CD14-positive monocyte (primary cell): Measurements from ENCODE around the gene SMG6. TPM values are rescaled to one million over a fixed set of nuclear protein-coding genes. Genes with fewer than 3 reads are reported as not detected.
A peak's percentile ranks its signal among the peaks of the same experiment; 100 is the strongest.

Source experiments
- DNase-seq, 3 donors: peaks; one replicate each; pipeline ENCODE4 v3.0.0-alpha.2; 2011 to 2022
- H2AFZ ChIP-seq: 2 replicates; pipeline ENCODE4 v1.6.0; 2012; ENCODE audit warnings: mild to moderate bottlenecking, low read depth, low read length, inconsistent platforms; ENCODE audit not compliant: insufficient read depth, poor library complexity, severe bottlenecking
- H3K27ac ChIP-seq, 2 donors: 1 replicate in 1 of 2; 2 replicates in 1 of 2; pipeline ENCODE4 v1.5.1; 2012 to 2013; ENCODE audit warnings: low read length in 2 of 2, control low read depth in 1 of 2, inconsistent platforms in 1 of 2, low read depth in 1 of 2, mild to moderate bottlenecking in 1 of 2
- H3K27me3 ChIP-seq, 2 donors: one replicate each; pipeline versions ENCODE4 v1.6.0 to v1.6.1; 2011 to 2013; ENCODE audit warnings: low read length in 2 of 2; ENCODE audit not compliant: control insufficient read depth in 2 of 2, insufficient read depth in 2 of 2
- H3K36me3 ChIP-seq, 2 donors: replicated peaks in 1 of 2; 1 replicate in 1 of 2; 2 replicates in 1 of 2; pipeline versions ENCODE4 v1.5.1 to v1.6.1; 2012 to 2013; ENCODE audit warnings: low read length in 2 of 2, control low read depth in 1 of 2, inconsistent platforms in 1 of 2, mild to moderate bottlenecking in 1 of 2; ENCODE audit not compliant: insufficient read depth in 2 of 2, control insufficient read depth in 1 of 2
- H3K4me1 ChIP-seq, 2 donors: 1 replicate in 1 of 2; 2 replicates in 1 of 2; pipeline versions ENCODE4 v1.5.1 to v1.6.1; 2012 to 2013; ENCODE audit warnings: low read length in 2 of 2, control low read depth in 1 of 2, inconsistent platforms in 1 of 2, mild to moderate bottlenecking in 1 of 2, moderate library complexity in 1 of 2; ENCODE audit not compliant: insufficient read depth in 2 of 2, control insufficient read depth in 1 of 2
- H3K4me2 ChIP-seq: replicated peaks from 2 replicates; pipeline ENCODE3; 2012; ENCODE audit warnings: low read length, moderate library complexity, mild to moderate bottlenecking; ENCODE audit not compliant: poor library complexity, severe bottlenecking; ENCODE audit errors: extremely low read depth
- H3K4me3 ChIP-seq, 3 experiments: fragments of 200-600 bp in 1 of 3; sonication (generic) in 1 of 3; replicated peaks in 1 of 3; 1 replicate in 2 of 3; 2 replicates in 1 of 3; pipeline ENCODE4 v1.5.1; 2011 to 2013; ENCODE audit warnings: low read length in 3 of 3, mild to moderate bottlenecking in 3 of 3, control low read depth in 2 of 3, low read depth in 2 of 3, inconsistent platforms in 1 of 3, moderate library complexity in 1 of 3
- H3K79me2 ChIP-seq: 2 replicates; pipeline ENCODE4 v1.6.0; 2012; ENCODE audit warnings: mild to moderate bottlenecking, control low read depth, inconsistent platforms, low read length, moderate library complexity; ENCODE audit not compliant: insufficient read depth
- H3K9ac ChIP-seq: 2 replicates; pipeline ENCODE4 v1.6.0; 2017; ENCODE audit warnings: low read length, mild to moderate bottlenecking; ENCODE audit not compliant: insufficient read depth, poor library complexity, severe bottlenecking
- H3K9me3 ChIP-seq, 2 donors: replicated peaks in 1 of 2; 1 replicate in 1 of 2; 2 replicates in 1 of 2; pipeline versions ENCODE4 v1.5.1 to v1.6.1; 2012 to 2013; ENCODE audit warnings: low read length in 2 of 2, control low read depth in 1 of 2; ENCODE audit not compliant: control insufficient read depth in 1 of 2, insufficient read depth in 1 of 2
- H4K20me1 ChIP-seq: 2 replicates; pipeline ENCODE4 v1.6.0; 2012; ENCODE audit warnings: mild to moderate bottlenecking, low read length, control low read depth, moderate library complexity; ENCODE audit not compliant: insufficient read depth
- H3K27ac Mint-ChIP-seq, 7 donors: one replicate each; pipeline ENCODE4 v1.8.0; 2020; ENCODE audit warnings: mild to moderate bottlenecking in 7 of 7, mixed read lengths in 7 of 7, moderate library complexity in 6 of 7, inconsistent platforms in 2 of 7
- H3K27me3 Mint-ChIP-seq, 3 donors: one replicate each; pipeline ENCODE4 v1.8.0; 2021 to 2022; ENCODE audit warnings: low read depth in 3 of 3, mild to moderate bottlenecking in 3 of 3, mixed read lengths in 3 of 3, moderate library complexity in 3 of 3, inconsistent platforms in 1 of 3
- H3K36me3 Mint-ChIP-seq, 2 donors: one replicate each; pipeline ENCODE4 v1.8.0; 2020; ENCODE audit warnings: mixed read lengths in 2 of 2, inconsistent platforms in 1 of 2, mild to moderate bottlenecking in 1 of 2
- H3K4me1 Mint-ChIP-seq: one replicate; pipeline ENCODE4 v1.8.0; 2020; ENCODE audit warnings: mild to moderate bottlenecking, mixed read lengths
- H3K4me3 Mint-ChIP-seq, 2 donors: one replicate each; pipeline ENCODE4 v1.8.0; 2020; ENCODE audit warnings: mild to moderate bottlenecking in 2 of 2, mixed read lengths in 2 of 2, moderate library complexity in 1 of 2
- H3K9me3 Mint-ChIP-seq, 7 donors: one replicate each; pipeline ENCODE4 v1.8.0; 2020 to 2022; ENCODE audit warnings: mixed read lengths in 7 of 7, mild to moderate bottlenecking in 6 of 7, moderate library complexity in 6 of 7, inconsistent platforms in 2 of 7
- CTCF ChIP-seq: fragments of 200-600 bp; IDR thresholded peaks from one replicate; pipeline ENCODE4 v1.8.0; 2022; ENCODE audit warnings: antibody characterized with exemption, mild to moderate bottlenecking
- WGBS: methylation state at CpG from one replicate; pipeline ENCODE4 v1.1.5; 2013; ENCODE audit warnings: missing lambda C conversion rate; ENCODE audit not compliant: insufficient coverage; 5-methylcytosine and 5-hydroxymethylcytosine counted together
- intact Hi-C, 2 donors: fragments of 100-400 bp; cut with micrococcal nuclease; formaldehyde crosslinking; loops; one replicate each; pipeline versions ENCODE4 v1.15.0 to v1.15.1; 2023
- polyA plus RNA-seq, 3 donors: library from polyadenylated mRNA; depleted of rRNA in 1 of 3; unstranded in 2 of 3; stranded (reverse) in 1 of 3; fragments of 300-500 nt in 2 of 3; fragments of >200 nt in 1 of 3; fragmentation: Illumina TruSeq in 2 of 3; gene quantifications; 1 replicate in 2 of 3; 2 replicates in 1 of 3; pipeline ENCODE4 v1.2.3, GENCODE V29; 2012 to 2021

Gene SMG6
- polyA plus RNA-seq, 3 donors, result 0.67 to 7.1 (median 1.1) TPM

GRCh38 chr17:2140683-2141082 lies 162.9 kb downstream of the SMG6 start:
- H3K27me3 ChIP-seq, result no peaks in the 10 kb centered on the region
- H3K9me3 ChIP-seq, result no peaks in the 10 kb centered on the region
- H3K9ac ChIP-seq, result no peak overlapping the region
- H3K27me3 Mint-ChIP-seq, result no peaks in the 10 kb centered on the region
- no peak overlapping the region for H3K27ac Mint-ChIP-seq
- no peak overlapping the region for H3K4me3 Mint-ChIP-seq
- peaks cover 13 to 20% of the 10 kb centered on the region in 2 donors for H3K36me3 Mint-ChIP-seq
- no peak for DNase-seq
- no peaks in the 10 kb centered on the region for H3K79me2 ChIP-seq
- H3K4me1 Mint-ChIP-seq, result peaks cover 25% of the 10 kb centered on the region
- H3K4me2 ChIP-seq, result no peak overlapping the region
- H3K4me3 ChIP-seq, result no peak overlapping the region
- no peaks in the 10 kb centered on the region for H4K20me1 ChIP-seq
- no peak overlapping the region for H2AFZ ChIP-seq
- H3K36me3 ChIP-seq, result peaks cover 0 to 5% of the 10 kb centered on the region in 2 donors
- H3K9me3 Mint-ChIP-seq, result peaks cover 0 to 2% (median 0%) of the 10 kb centered on the region in 7 donors
- no peak for TF ChIP-seq CTCF
- intact Hi-C loops, result no loop called here
- peaks cover 26 to 27% of the 10 kb centered on the region in 2 donors for H3K4me1 ChIP-seq
- no peak overlapping the region for H3K27ac ChIP-seq

- no peak overlapping the region for H3K4me3 ChIP-seq
- WGBS, result 0% methylated on average over 1 of the region's 2 CpGs
- H3K4me1 ChIP-seq, result peaks cover 26 to 27% of the 10 kb centered on the region in 2 donors
- peak overlapping the region; percentile 0 for H3K4me2 ChIP-seq
- peak overlapping the region in 1 of 2 donors; percentile 23 for H3K4me3 Mint-ChIP-seq
- peaks cover 8 to 9% of the 10 kb centered on the region in 2 donors for H3K36me3 Mint-ChIP-seq
- no peaks in the 10 kb centered on the region for H3K9me3 ChIP-seq
- no peaks in the 10 kb centered on the region for H3K36me3 ChIP-seq
- intact Hi-C loops, result loop anchor here in 1 of 2 donors (5.0 kb wide), 1 partner anchor 66 kb away; no protein-coding TSS in a partner anchor
- TF ChIP-seq CTCF, result no peak
- H2AFZ ChIP-seq, result no peak overlapping the region
- peaks cover 25% of the 10 kb centered on the region for H3K4me1 Mint-ChIP-seq
- no peaks in the 10 kb centered on the region for H3K79me2 ChIP-seq
- peak; percentile 29 to 43 (median 38) for DNase-seq
- no peaks in the 10 kb centered on the region for H3K27me3 ChIP-seq
- peak overlapping the region in 4 of 7 donors; percentile 22 to 89 (median 83) for H3K27ac Mint-ChIP-seq
- H3K9ac ChIP-seq, result no peak overlapping the region
- H3K27ac ChIP-seq, result peak overlapping the region in 1 of 2 donors; percentile 82
- H3K27me3 Mint-ChIP-seq, result no peaks in the 10 kb centered on the region
- peaks cover 0 to 2% (median 0%) of the 10 kb centered on the region in 7 donors for H3K9me3 Mint-ChIP-seq
- no peaks in the 10 kb centered on the region for H4K20me1 ChIP-seq
Observed at GRCh38 chr17:2138761-2139160, 164.8 kb downstream of the SMG6 start.
